Measurements from ENCODE around the gene SND1. TPM values are rescaled to one million over a fixed set of nuclear protein-coding genes. Genes with fewer than 3 reads are reported as not detected.

The SND1 gene
- total and polyA plus RNA-seq, 2 donors (not counting 3 experiments of a cell fraction or from before 2014, with no cell fraction given), result 116 to 249 TPM

DNA sequence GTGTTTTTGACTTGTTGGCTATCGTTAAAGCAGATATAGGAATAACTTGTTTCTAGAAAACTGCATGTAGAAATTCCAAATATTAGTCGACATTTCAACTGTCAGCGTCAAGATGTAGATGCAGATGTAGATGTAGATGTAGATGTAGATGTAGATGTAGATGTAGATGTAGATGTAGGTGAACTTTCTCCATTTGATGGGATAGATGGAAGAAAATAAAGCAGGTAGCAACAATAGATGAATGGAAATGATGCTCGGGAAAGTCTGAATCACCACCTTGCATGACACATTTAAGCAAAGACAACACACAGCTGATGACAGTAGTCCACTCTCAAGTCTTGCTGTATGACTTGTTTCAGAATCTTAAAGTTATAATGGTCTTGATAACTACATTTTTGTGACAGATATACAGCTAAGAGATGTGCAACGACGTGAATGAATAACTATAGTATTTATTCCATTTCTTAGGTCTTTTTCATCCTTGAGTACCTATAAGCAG lies 53.5 kb downstream of the SND1 start:
- BruUV-seq (replicated peaks), result no TSS peak
- dilution Hi-C loops (cut with MboI; ENCODE audit: extremely low pct_ligation_motif_present, low sequenced_read_pairs), result loop anchor here (25.0 kb wide), 1 partner anchor 507 kb away; no protein-coding TSS in a partner anchor
- Histone ChIP-seq H3K27me3 (ENCODE audit: control insufficient read depth in 2 of 2, insufficient read depth in 2 of 2, low read length in 2 of 2) (no peaks in the 10 kb centered on the region), H3K27ac (ENCODE audit: insufficient read depth, low read depth, low read length) (no peak overlapping the region), H3K79me2 (ENCODE audit: control insufficient read depth, insufficient read depth, low read length) (peaks cover 21% of the 10 kb centered on the region), H3K9ac (replicated peaks; ENCODE audit: extremely low read depth, insufficient read depth, low read length) (no peak overlapping the region), H3K4me3 (replicated peaks in 1 of 3; ENCODE audit: insufficient read depth in 1 of 3, low read depth in 1 of 3, low read length in 3 of 3) (no peak overlapping the region), H3K9me3 (replicated peaks; ENCODE audit: control insufficient read depth, insufficient read depth, low read length) (no peaks in the 10 kb centered on the region), H3K4me1 (ENCODE audit: control insufficient read depth, extremely low read depth, insufficient read depth, low read length) (peaks cover 5% of the 10 kb centered on the region), H3K36me3 (ENCODE audit: control insufficient read depth in 2 of 2, extremely low read depth in 1 of 2, insufficient read depth in 2 of 2, low read length in 2 of 2) (peaks cover 32 to 44% of the 10 kb centered on the region in 2 experiments), H2AFZ (ENCODE audit: low read depth, low read length) (no peak overlapping the region), H3K4me2 (ENCODE audit: insufficient read depth, low read length) (no peak overlapping the region), H4K20me1 (replicated peaks; ENCODE audit: control insufficient read depth, extremely low read depth, insufficient read depth, low read length) (peaks cover 7% of the 10 kb centered on the region), H3K9me1 (replicated peaks; ENCODE audit: control insufficient read depth, extremely low read depth, insufficient read depth, low read length) (no peaks in the 10 kb centered on the region)
- ChIA-PET POLR2A (no interaction called here), CTCF (interaction anchor here (0.7 to 8.9 kb wide), 3 partner anchors 13 to 504 kb away, joined by 3 to 229 read pairs (median 4); no protein-coding TSS in a partner anchor)
- intact Hi-C loops (cut with micrococcal nuclease), result loop anchor here (5.0 to 10.0 kb wide), 4 partner anchors 118 to 619 kb away; partner anchors contain the start of genes ARF5 and GCC1
- DNase-seq (ENCODE audit: low read depth, low spot score) (no peak), FAIRE-seq (no peak)
- TF ChIP-seq, protein P1, sequence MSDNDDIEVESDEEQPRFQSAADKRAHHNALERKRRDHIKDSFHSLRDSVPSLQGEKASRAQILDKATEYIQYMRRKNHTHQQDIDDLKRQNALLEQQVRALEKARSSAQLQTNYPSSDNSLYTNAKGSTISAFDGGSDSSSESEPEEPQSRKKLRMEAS (IDR thresholded peaks at IDR 0.05; ENCODE audit: insufficient read depth, insufficient read length), result no peak
- TF ChIP-seq JUN (IDR thresholded peaks at IDR 0.05; ENCODE audit: borderline replicate concordance, insufficient read depth, insufficient read length, low read depth) (no peak), GATA2 (IDR thresholded peaks at IDR 0.05; ENCODE audit: insufficient read depth, insufficient read length, low read depth, low read length) (no peak), POLR2AphosphoS5 (IDR thresholded peaks at IDR 0.05; ENCODE audit: insufficient read depth, low read depth, low read length) (no peak), MYC (IDR thresholded peaks at IDR 0.05; ENCODE audit: low read depth, low read length) (no peak), EZH2 (IDR thresholded peaks at IDR 0.05; ENCODE audit: borderline replicate concordance, low read depth, low read length, severe bottlenecking) (no peak), POLR2A (IDR thresholded peaks at IDR 0.05; ENCODE audit: low read depth, low read length) (no peak), FOS (IDR thresholded peaks at IDR 0.05; ENCODE audit: borderline replicate concordance, insufficient read depth, low read length) (no peak)
- TF ChIP-seq, protein P2, sequence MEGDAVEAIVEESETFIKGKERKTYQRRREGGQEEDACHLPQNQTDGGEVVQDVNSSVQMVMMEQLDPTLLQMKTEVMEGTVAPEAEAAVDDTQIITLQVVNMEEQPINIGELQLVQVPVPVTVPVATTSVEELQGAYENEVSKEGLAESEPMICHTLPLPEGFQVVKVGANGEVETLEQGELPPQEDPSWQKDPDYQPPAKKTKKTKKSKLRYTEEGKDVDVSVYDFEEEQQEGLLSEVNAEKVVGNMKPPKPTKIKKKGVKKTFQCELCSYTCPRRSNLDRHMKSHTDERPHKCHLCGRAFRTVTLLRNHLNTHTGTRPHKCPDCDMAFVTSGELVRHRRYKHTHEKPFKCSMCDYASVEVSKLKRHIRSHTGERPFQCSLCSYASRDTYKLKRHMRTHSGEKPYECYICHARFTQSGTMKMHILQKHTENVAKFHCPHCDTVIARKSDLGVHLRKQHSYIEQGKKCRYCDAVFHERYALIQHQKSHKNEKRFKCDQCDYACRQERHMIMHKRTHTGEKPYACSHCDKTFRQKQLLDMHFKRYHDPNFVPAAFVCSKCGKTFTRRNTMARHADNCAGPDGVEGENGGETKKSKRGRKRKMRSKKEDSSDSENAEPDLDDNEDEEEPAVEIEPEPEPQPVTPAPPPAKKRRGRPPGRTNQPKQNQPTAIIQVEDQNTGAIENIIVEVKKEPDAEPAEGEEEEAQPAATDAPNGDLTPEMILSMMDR (IDR thresholded peaks at IDR 0.05; ENCODE audit: extremely low read depth in 1 of 2, insufficient read depth in 1 of 2, low read depth in 1 of 2, low read length in 2 of 2), result no peak

Measured in endothelial cell of umbilical vein (primary cell).